Mucosa of rectum (tissue), 2 donors: Measurements from ENCODE around the gene IRAK3.
A peak's percentile ranks its signal among the peaks of the same experiment; 100 is the strongest.
"Not testable (repeated sequence)": the region's sequence is repeated elsewhere in the genome, so short reads cannot be mapped to it uniquely, and the experiment has no call there.

Experiments
- H3K27ac ChIP-seq, 2 donors: one replicate each; pipeline ENCODE4 v1.7.0; 2013; ENCODE audit warnings: inconsistent platforms in 2 of 2, low read depth in 2 of 2, low read length in 2 of 2
- H3K27me3 ChIP-seq, 2 donors: one replicate each; pipeline ENCODE4 v1.7.0; 2013; ENCODE audit warnings: low read length in 2 of 2; ENCODE audit not compliant: control insufficient read depth in 2 of 2, insufficient read depth in 2 of 2
- H3K36me3 ChIP-seq, 2 donors: one replicate each; pipeline ENCODE4 v1.7.0; 2013; ENCODE audit warnings: low read length in 2 of 2; ENCODE audit not compliant: control insufficient read depth in 2 of 2, insufficient read depth in 2 of 2
- H3K4me1 ChIP-seq, 2 donors: one replicate each; pipeline ENCODE4 v1.7.0; 2013; ENCODE audit warnings: low read length in 2 of 2, mild to moderate bottlenecking in 1 of 2; ENCODE audit not compliant: control insufficient read depth in 2 of 2, insufficient read depth in 2 of 2
- H3K4me3 ChIP-seq, 2 donors: one replicate each; pipeline ENCODE4 v1.7.0; 2013; ENCODE audit warnings: low read length in 2 of 2
- H3K9ac ChIP-seq, 2 donors: one replicate each; pipeline ENCODE4 v1.7.0; 2013; ENCODE audit warnings: low read length in 2 of 2, low read depth in 1 of 2, mild to moderate bottlenecking in 1 of 2
- H3K9me3 ChIP-seq, 2 donors: one replicate each; pipeline ENCODE4 v1.7.0; 2013; ENCODE audit warnings: low read length in 2 of 2; ENCODE audit not compliant: control insufficient read depth in 2 of 2
- donor health status: healthy.
- donor health status: Normal muscosa, but diverticular disease.

Gene IRAK3

DNA sequence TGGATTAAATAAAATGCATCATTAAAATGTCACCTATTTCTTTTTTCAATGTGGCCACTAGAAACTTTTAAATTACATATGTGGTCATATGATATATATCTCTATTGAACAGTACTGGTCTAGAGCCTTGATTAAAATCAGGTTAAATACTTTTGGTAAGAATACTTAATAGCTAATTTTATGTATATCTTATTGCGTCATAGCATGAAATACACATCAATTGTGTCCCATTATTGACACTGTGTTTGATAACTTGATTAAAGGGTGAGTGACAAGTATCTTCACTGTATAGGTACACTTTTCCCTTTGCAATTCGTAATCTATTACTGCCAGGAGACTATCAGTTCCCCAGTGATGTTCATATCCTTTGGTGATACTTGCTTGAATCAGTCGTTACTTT is 108.9 kb downstream of the IRAK3 start:
- Histone ChIP-seq H3K9me3 (no peaks in the 10 kb centered on the region), H3K4me3 (no peak overlapping the region), H3K4me1 (peaks cover 0 to 4% of the 10 kb centered on the region in 2 donors), H3K27me3 (no peaks in the 10 kb centered on the region), H3K9ac (no peak overlapping the region), H3K36me3 (no peaks in the 10 kb centered on the region), H3K27ac (no peak overlapping the region)

DNA sequence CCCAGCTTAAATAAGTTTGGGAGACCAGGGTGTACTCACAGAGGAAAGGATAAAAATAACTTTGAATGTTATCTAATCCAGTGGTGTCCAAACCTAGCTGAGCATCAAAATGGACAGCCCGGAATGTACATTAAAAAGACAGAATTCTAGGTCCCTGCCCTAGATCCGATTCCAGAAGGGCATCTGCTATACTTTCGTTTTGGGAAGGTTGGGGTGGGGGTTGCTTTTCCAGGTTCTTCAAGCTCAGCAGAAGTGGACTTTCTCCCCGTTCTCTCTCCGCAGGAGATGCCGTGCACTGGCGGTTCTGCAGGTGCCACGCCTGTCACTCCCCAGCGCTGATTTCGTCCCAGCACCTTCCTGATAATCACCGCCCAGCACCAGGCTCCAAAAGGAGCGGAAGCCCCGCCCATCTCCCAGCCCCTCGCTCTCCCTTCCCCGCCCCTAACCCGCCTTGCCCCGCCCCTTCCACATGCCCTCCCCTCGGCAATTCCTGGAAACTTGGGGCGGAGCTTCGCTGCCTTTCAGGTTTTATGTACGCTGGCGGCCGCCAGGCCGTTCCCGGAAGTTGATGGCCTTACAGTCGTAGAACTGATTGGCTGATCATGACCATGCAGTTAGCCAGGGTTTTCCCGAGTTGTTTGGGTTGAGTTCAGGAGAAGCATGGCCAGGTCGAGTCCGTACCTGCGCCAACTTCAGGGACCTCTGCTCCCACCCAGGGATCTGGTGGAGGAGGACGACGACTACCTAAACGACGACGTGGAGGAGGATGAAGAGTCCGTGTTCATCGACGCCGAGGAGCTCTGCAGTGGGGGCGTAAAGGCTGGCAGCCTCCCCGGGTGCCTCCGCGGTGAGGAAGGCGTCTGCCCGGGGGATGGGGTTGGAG is 113.2 kb downstream of the IRAK3 start, which contains the start of gene HELB:
TSS of gene HELB (plus strand) at position 550 of the 883 bp plus-strand sequence. CDS start at position 661, 111 bp downstream.
- H3K27me3 ChIP-seq, result no peaks in the 10 kb centered on the region
- no peaks in the 10 kb centered on the region for H3K9me3 ChIP-seq
- H3K36me3 ChIP-seq, result peaks cover 2 to 4% of the 10 kb centered on the region in 2 donors
- peaks cover 5 to 13% of the 10 kb centered on the region in 2 donors for H3K4me1 ChIP-seq
- H3K4me3 ChIP-seq, result peak within 1 kb of the TSS; percentile 87 to 98
- H3K27ac ChIP-seq, result peak within 1 kb of the TSS; percentile 88 to 93
- peak within 1 kb of the TSS; percentile 77 to 93 for H3K9ac ChIP-seq

- peak overlapping the region; percentile 77 to 93 for H3K9ac ChIP-seq
- H3K27ac ChIP-seq, result peak overlapping the region; percentile 88 to 93
Measured at GRCh38 chr12:66302827-66303169, 113.8 kb downstream of the IRAK3 start.

DNA sequence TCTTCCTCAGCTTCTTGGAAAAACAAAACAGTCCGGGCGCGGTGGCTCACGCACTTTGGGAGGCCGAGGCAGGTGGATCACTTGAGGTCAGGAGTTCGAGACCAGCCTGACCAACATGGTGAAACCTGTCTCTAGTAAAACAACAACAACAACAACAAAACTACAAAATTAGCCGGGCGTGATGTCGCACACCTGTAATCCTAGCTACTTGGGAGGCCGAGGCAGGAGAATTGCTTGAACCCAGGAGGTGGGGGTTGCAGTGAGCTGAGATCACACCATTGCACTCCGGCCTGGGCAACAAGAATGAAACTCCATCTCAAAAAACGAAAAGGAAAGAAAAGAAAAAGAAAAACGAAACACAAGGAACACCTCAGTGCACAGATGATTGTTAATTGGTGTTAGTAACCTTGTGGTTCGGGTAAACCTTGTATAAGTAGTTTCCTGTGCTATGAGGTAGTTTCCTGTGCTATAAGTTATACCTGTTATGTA is 114.3 kb downstream of the IRAK3 start:
- Histone ChIP-seq H3K9ac (peak overlapping the region in 1 of 2 donors; percentile 63), H3K4me3 (peak overlapping the region; percentile 82 to 98), H3K27ac (peak overlapping the region in 1 of 2 donors; percentile 5), H3K4me1 (peaks cover 5 to 13% of the 10 kb centered on the region in 2 donors)
- not testable (repeated sequence) for H3K27me3 ChIP-seq, H3K9me3 ChIP-seq, H3K36me3 ChIP-seq

More at GRCh38 chr12:66302827-66303169, 113.8 kb downstream of the IRAK3 start:
- H3K4me1 ChIP-seq, result peaks cover 5 to 13% of the 10 kb centered on the region in 2 donors
- peaks cover 2 to 4% of the 10 kb centered on the region in 2 donors for H3K36me3 ChIP-seq
- H3K9me3 ChIP-seq, result no peaks in the 10 kb centered on the region
- peak overlapping the region; percentile 82 to 98 for H3K4me3 ChIP-seq
- H3K27me3 ChIP-seq, result no peaks in the 10 kb centered on the region
